ENCODE measurements around the gene TUBA4A. TPM values are rescaled to one million over a fixed set of nuclear protein-coding genes. Genes with fewer than 3 reads are reported as not detected.

The TUBA4A gene
- total RNA-seq, 1 donor from 2014 or later = 312 TPM

- intact Hi-C loops (cut with micrococcal nuclease) = loop anchor here (1.0 to 10.0 kb wide), 12 partner anchors 7 to 1027 kb away; partner anchors contain the start of genes ANKZF1, ATG9A, CNOT9 and DNAJB2
These were observed 7.9 kb downstream of the TUBA4A start for GRCh38 chr2:219245899-219246230.

- intact Hi-C loops (cut with micrococcal nuclease) = loop anchor here (1.0 to 10.0 kb wide), 12 partner anchors 8 to 1026 kb away; partner anchors contain the start of genes ANKZF1, ATG9A, CNOT9 and DNAJB2
These were observed 8.4 kb downstream of the TUBA4A start, which contains the start of the genes GLB1L and STK16 for GRCh38 chr2:219245148-219245898. Gene GLB1L (minus strand): TSS chr2:219245444. CDS start chr2:219243573, 1,871 bp downstream. Gene STK16 (plus strand): TSS chr2:219245479. CDS start chr2:219246000, 521 bp downstream.

GRCh38 chr2:219244789-219245147 lies 8.9 kb downstream of the TUBA4A start:
- intact Hi-C loops (cut with micrococcal nuclease) = loop anchor here (1.0 to 10.0 kb wide), 12 partner anchors 9 to 1025 kb away; partner anchors contain the start of genes ANKZF1, ATG9A, CNOT9 and DNAJB2

- intact Hi-C loops (cut with micrococcal nuclease) = loop anchor here (10.0 kb wide), 1 partner anchor 679 kb away; the partner anchor contains the start of genes CNOT9 and USP37
These were observed 10.4 kb downstream of the TUBA4A start for GRCh38 chr2:219243291-219243761.

- intact Hi-C loops (cut with micrococcal nuclease) = no loop called here
These were observed 19.4 kb downstream of the TUBA4A start for GRCh38 chr2:219234331-219234730.

- intact Hi-C loops (cut with micrococcal nuclease) = no loop called here
These were observed 23.6 kb downstream of the TUBA4A start for GRCh38 chr2:219230059-219230540.

- intact Hi-C loops (cut with micrococcal nuclease) = loop anchor here (1.0 to 5.0 kb wide), 14 partner anchors 10 to 1012 kb away; partner anchors contain the start of genes AAMP, ARPC2, CHPF and DNAJB2
These were observed 24.2 kb downstream of the TUBA4A start, which contains the start of the genes ANKZF1 and ATG9A for GRCh38 chr2:219229305-219230058. Gene ANKZF1 (plus strand): TSS chr2:219229806. CDS start chr2:219230258, 452 bp downstream. Gene ATG9A (minus strand): TSS chr2:219229636. CDS start chr2:219228024, 1,612 bp downstream.

- intact Hi-C loops (cut with micrococcal nuclease) = loop anchor here (1.0 to 5.0 kb wide), 14 partner anchors 10 to 1012 kb away; partner anchors contain the start of genes AAMP, ARPC2, CHPF and DNAJB2
These were observed 24.8 kb downstream of the TUBA4A start for GRCh38 chr2:219228911-219229304.

GRCh38 chr2:219228041-219228910 lies 25.4 kb downstream of the TUBA4A start:
- intact Hi-C loops (cut with micrococcal nuclease) = loop anchor here (2.0 to 5.0 kb wide), 4 partner anchors 314 to 1011 kb away; partner anchors contain the start of genes ARPC2, CHPF, STK11IP and TMEM198

GRCh38 chr2:219225350-219225749 lies 28.4 kb downstream of the TUBA4A start:
- intact Hi-C loops (cut with micrococcal nuclease) = loop anchor here (5.0 kb wide), 3 partner anchors 317 to 1008 kb away; partner anchors contain the start of genes ARPC2, CHPF, STK11IP and TMEM198

- intact Hi-C loops (cut with micrococcal nuclease) = no loop called here
These were observed 29.7 kb downstream of the TUBA4A start for GRCh38 chr2:219223831-219224610.

- intact Hi-C loops (cut with micrococcal nuclease) = no loop called here
These were observed 31.7 kb downstream of the TUBA4A start for GRCh38 chr2:219221957-219222518.

GRCh38 chr2:219220652-219221402 lies 32.9 kb downstream of the TUBA4A start:
- intact Hi-C loops (cut with micrococcal nuclease) = no loop called here

GRCh38 chr2:219219784-219220532 lies 33.8 kb downstream of the TUBA4A start:
- intact Hi-C loops (cut with micrococcal nuclease) = loop anchor here (1.0 to 2.0 kb wide), 9 partner anchors 9 to 323 kb away; partner anchors contain the start of genes ANKZF1, ATG9A, CNPPD1 and GLB1L

- intact Hi-C loops (cut with micrococcal nuclease) = loop anchor here (1.0 to 2.0 kb wide), 10 partner anchors 10 to 322 kb away; partner anchors contain the start of genes ANKZF1, ATG9A, CNPPD1 and DNAJB2
These were observed 34.7 kb downstream of the TUBA4A start, which contains the start of gene ABCB6 for GRCh38 chr2:219218732-219219701. Gene ABCB6 (minus strand): TSS chr2:219218958. CDS start chr2:219218673, 285 bp downstream.
